ENCODE measurements around the gene ATRNL1.

The ATRNL1 gene

GRCh38 chr10:115948465-115948864, 855.3 kb downstream of the ATRNL1 start:
- Histone ChIP-seq H3K4me1 (ENCODE audit: insufficient read depth, poor library complexity, severe bottlenecking) (peaks cover 13% of the 10 kb centered on the region), H3K9me3 (ENCODE audit: severe bottlenecking) (no peaks in the 10 kb centered on the region), H3K4me3 (ENCODE audit: severe bottlenecking) (no peak overlapping the region), H3K27me3 (ENCODE audit: insufficient read depth, poor library complexity, severe bottlenecking) (no peaks in the 10 kb centered on the region), H3K36me3 (ENCODE audit: low read depth) (no peaks in the 10 kb centered on the region), H3K27ac (ENCODE audit: poor library complexity, severe bottlenecking) (no peak overlapping the region)
- no peak for DNase-seq (ENCODE audit: low spot score)
- ATAC-seq (ENCODE audit: low read depth) = 0 out of 3 replicates have a peak, but pooled peaks have one; percentile 42
- peak; percentile 34 for TF ChIP-seq CTCF (IDR thresholded peaks at IDR 0.05; ENCODE audit: poor library complexity, severe bottlenecking)

- Histone ChIP-seq H3K36me3 (ENCODE audit: low read depth) (no peaks in the 10 kb centered on the region), H3K27ac (ENCODE audit: poor library complexity, severe bottlenecking) (no peak overlapping the region), H3K4me3 (ENCODE audit: severe bottlenecking) (no peak overlapping the region), H3K9me3 (ENCODE audit: severe bottlenecking) (no peaks in the 10 kb centered on the region), H3K4me1 (ENCODE audit: insufficient read depth, poor library complexity, severe bottlenecking) (peaks cover 13% of the 10 kb centered on the region), H3K27me3 (ENCODE audit: insufficient read depth, poor library complexity, severe bottlenecking) (no peaks in the 10 kb centered on the region)
- DNase-seq (ENCODE audit: low spot score) (no peak), ATAC-seq (ENCODE audit: low read depth) (no peak)
- no peak for TF ChIP-seq CTCF (IDR thresholded peaks at IDR 0.05; ENCODE audit: poor library complexity, severe bottlenecking)
Measured at GRCh38 chr10:115949282-115949844, 856.2 kb downstream of the ATRNL1 start.

GRCh38 chr10:115950320-115950719, 857.2 kb downstream of the ATRNL1 start:
- H3K27ac ChIP-seq (ENCODE audit: poor library complexity, severe bottlenecking) = no peak overlapping the region
- DNase-seq (ENCODE audit: low spot score) (no peak), ATAC-seq (ENCODE audit: low read depth) (no peak)
- no peaks in the 10 kb centered on the region for H3K9me3 ChIP-seq (ENCODE audit: severe bottlenecking)
- H3K36me3 ChIP-seq (ENCODE audit: low read depth) = no peaks in the 10 kb centered on the region
- no peaks in the 10 kb centered on the region for H3K27me3 ChIP-seq (ENCODE audit: insufficient read depth, poor library complexity, severe bottlenecking)
- H3K4me3 ChIP-seq (ENCODE audit: severe bottlenecking) = no peak overlapping the region
- peaks cover 13% of the 10 kb centered on the region for H3K4me1 ChIP-seq (ENCODE audit: insufficient read depth, poor library complexity, severe bottlenecking)
- TF ChIP-seq CTCF (IDR thresholded peaks at IDR 0.05; ENCODE audit: poor library complexity, severe bottlenecking) = no peak

GRCh38 chr10:115951242-115951641, 858.1 kb downstream of the ATRNL1 start:
- DNase-seq (ENCODE audit: low spot score) = no peak
- no peaks in the 10 kb centered on the region for H3K27me3 ChIP-seq (ENCODE audit: insufficient read depth, poor library complexity, severe bottlenecking)
- no peaks in the 10 kb centered on the region for H3K36me3 ChIP-seq (ENCODE audit: low read depth)
- ATAC-seq (ENCODE audit: low read depth) = no peak
- H3K4me3 ChIP-seq (ENCODE audit: severe bottlenecking) = no peak overlapping the region
- no peak for TF ChIP-seq CTCF (IDR thresholded peaks at IDR 0.05; ENCODE audit: poor library complexity, severe bottlenecking)
- H3K4me1 ChIP-seq (ENCODE audit: insufficient read depth, poor library complexity, severe bottlenecking) = peaks cover 7% of the 10 kb centered on the region
- H3K27ac ChIP-seq (ENCODE audit: poor library complexity, severe bottlenecking) = no peak overlapping the region
- no peaks in the 10 kb centered on the region for H3K9me3 ChIP-seq (ENCODE audit: severe bottlenecking)

GRCh38 chr10:115953281-115953680, 860.1 kb downstream of the ATRNL1 start:
- no peaks in the 10 kb centered on the region for H3K27me3 ChIP-seq (ENCODE audit: insufficient read depth, poor library complexity, severe bottlenecking)
- ATAC-seq (ENCODE audit: low read depth) = no peak
- H3K36me3 ChIP-seq (ENCODE audit: low read depth) = no peaks in the 10 kb centered on the region
- TF ChIP-seq CTCF (IDR thresholded peaks at IDR 0.05; ENCODE audit: poor library complexity, severe bottlenecking) = no peak
- no peak for DNase-seq (ENCODE audit: low spot score)
- H3K9me3 ChIP-seq (ENCODE audit: severe bottlenecking) = no peaks in the 10 kb centered on the region
- no peaks in the 10 kb centered on the region for H3K4me1 ChIP-seq (ENCODE audit: insufficient read depth, poor library complexity, severe bottlenecking)
- no peak overlapping the region for H3K4me3 ChIP-seq (ENCODE audit: severe bottlenecking)
- no peak overlapping the region for H3K27ac ChIP-seq (ENCODE audit: poor library complexity, severe bottlenecking)

All from RWPE2 (cell line).